ENCODE results near the gene MLPH.

MLPH gene

GRCh38 chr2:237539681-237540080, 52.6 kb downstream of the MLPH start:
- TF ChIP-seq CTCF (IDR thresholded peaks at IDR 0.05; ENCODE audit: low read depth, low read length) = no peak

GRCh38 chr2:237540223-237540775, 53.2 kb downstream of the MLPH start:
- H3K4me3 ChIP-seq (ENCODE audit: low read depth, low read length) = no peak overlapping the region
- no peak for TF ChIP-seq CTCF (IDR thresholded peaks at IDR 0.05; ENCODE audit: low read depth, low read length)

More at GRCh38 chr2:237539681-237540080, 52.6 kb downstream of the MLPH start:
- no peak overlapping the region for H3K4me3 ChIP-seq (ENCODE audit: low read depth, low read length)

- no peak overlapping the region for H3K4me3 ChIP-seq (ENCODE audit: low read depth, low read length)
- no peak for TF ChIP-seq CTCF (IDR thresholded peaks at IDR 0.05; ENCODE audit: low read depth, low read length)
Measured at GRCh38 chr2:237540823-237541222, 53.8 kb downstream of the MLPH start.

- no peak overlapping the region for H3K4me3 ChIP-seq (ENCODE audit: low read depth, low read length)
- TF ChIP-seq CTCF (IDR thresholded peaks at IDR 0.05; ENCODE audit: low read depth, low read length) = no peak
Measured at GRCh38 chr2:237541243-237541642, 54.2 kb downstream of the MLPH start.

GRCh38 chr2:237542001-237542704, 55.1 kb downstream of the MLPH start:
- no peak for TF ChIP-seq CTCF (IDR thresholded peaks at IDR 0.05; ENCODE audit: low read depth, low read length)

GRCh38 chr2:237546040-237546875, 59.2 kb downstream of the MLPH start:
- no peak for TF ChIP-seq CTCF (IDR thresholded peaks at IDR 0.05; ENCODE audit: low read depth, low read length)
- no peak overlapping the region for H3K4me3 ChIP-seq (ENCODE audit: low read depth, low read length)

More at GRCh38 chr2:237542001-237542704, 55.1 kb downstream of the MLPH start:
- H3K4me3 ChIP-seq (ENCODE audit: low read depth, low read length) = no peak overlapping the region
